AG09309 (cell line): ENCODE results near the gene MAP3K1.

ENCODE experiments used
- DNase-seq: peaks from one replicate; pipeline ENCODE4 v3.0.0-alpha.2; 2010; ENCODE audit warnings: low read depth
- H3K4me3 ChIP-seq: 2 replicates; pipeline ENCODE4 v1.5.1; 2011; ENCODE audit warnings: mild to moderate bottlenecking, low read depth, low read length, moderate library complexity; ENCODE audit not compliant: control insufficient read depth
- CTCF ChIP-seq: IDR thresholded peaks from 2 replicates; pipeline ENCODE4 v1.5.1; 2011; ENCODE audit warnings: mild to moderate bottlenecking, low read depth, low read length, inconsistent platforms; ENCODE audit not compliant: insufficient read depth, control insufficient read depth; ENCODE audit errors: missing control alignments

The MAP3K1 gene

GRCh38 chr5:56862909-56863308 lies 47.6 kb downstream of the MAP3K1 start:
- DNase-seq: no peak
- TF ChIP-seq CTCF: no peak
- H3K4me3 ChIP-seq: no peak overlapping the region

GRCh38 chr5:56871777-56872176 lies 56.4 kb downstream of the MAP3K1 start:
- no peak overlapping the region for H3K4me3 ChIP-seq
- no peak for TF ChIP-seq CTCF
- no peak for DNase-seq

GRCh38 chr5:56873056-56873455 lies 57.7 kb downstream of the MAP3K1 start:
- no peak overlapping the region for H3K4me3 ChIP-seq
- TF ChIP-seq CTCF: no peak
- DNase-seq: no peak

GRCh38 chr5:56876327-56876726 lies 61.0 kb downstream of the MAP3K1 start:
- no peak overlapping the region for H3K4me3 ChIP-seq
- no peak for DNase-seq
- TF ChIP-seq CTCF: no peak

GRCh38 chr5:56881571-56881970 lies 66.2 kb downstream of the MAP3K1 start:
- TF ChIP-seq CTCF: no peak
- no peak overlapping the region for H3K4me3 ChIP-seq
- no peak for DNase-seq

- TF ChIP-seq CTCF: no peak
- DNase-seq: no peak
- H3K4me3 ChIP-seq: no peak overlapping the region
Measured at GRCh38 chr5:56893251-56893951, 78.1 kb downstream of the MAP3K1 start.

- TF ChIP-seq CTCF: no peak
- H3K4me3 ChIP-seq: no peak overlapping the region
- no peak for DNase-seq
Measured at GRCh38 chr5:56896763-56897162, 81.4 kb downstream of the MAP3K1 start.
